ENCODE results near the gene ENPP1. TPM values are rescaled to one million over a fixed set of nuclear protein-coding genes. Genes with fewer than 3 reads are reported as not detected.

The ENPP1 gene
- total RNA-seq (1.4 and 1.5 TPM in 2 replicates), polyA plus RNA-seq (0.36 and 0.46 TPM in 2 replicates), polyA minus RNA-seq (0.62 and 1.1 TPM in 2 replicates), Bru-seq, nascent RNA (percentile 28 among the genes with signal in this experiment), BruChase-seq, experiment 1, labeled RNA remaining after a 6-hour chase (percentile 22 among the genes with signal in this experiment), BruChase-seq, experiment 2, labeled RNA remaining after a 2-hour chase (percentile 26 among the genes with signal in this experiment)
- 0.40 and 0.54 TPM in 2 replicates for polyA plus RNA-seq (2011; cell fraction: cytosol; rRNA removed)
- 0.53 and 0.80 TPM in 2 replicates for polyA plus RNA-seq (2011; cell fraction: nucleus; rRNA removed)
- 0.65 and 2.0 TPM in 2 replicates for polyA plus RNA-seq (2012)
- 1.0 TPM for polyA minus RNA-seq (2011; cell fraction: cytosol; rRNA and poly(A)+ RNA removed)
- polyA minus RNA-seq (2011; cell fraction: nucleus; rRNA and poly(A)+ RNA removed) = 0.82 and 1.3 TPM in 2 replicates
- long read RNA-seq, full-length matches to known transcripts = 2 of 2 reads
- long read RNA-seq, partial matches to known transcripts = 0 of 2 reads
- long read RNA-seq, other reads (novel, unspliced or antisense) = 0 of 2 reads

DNA sequence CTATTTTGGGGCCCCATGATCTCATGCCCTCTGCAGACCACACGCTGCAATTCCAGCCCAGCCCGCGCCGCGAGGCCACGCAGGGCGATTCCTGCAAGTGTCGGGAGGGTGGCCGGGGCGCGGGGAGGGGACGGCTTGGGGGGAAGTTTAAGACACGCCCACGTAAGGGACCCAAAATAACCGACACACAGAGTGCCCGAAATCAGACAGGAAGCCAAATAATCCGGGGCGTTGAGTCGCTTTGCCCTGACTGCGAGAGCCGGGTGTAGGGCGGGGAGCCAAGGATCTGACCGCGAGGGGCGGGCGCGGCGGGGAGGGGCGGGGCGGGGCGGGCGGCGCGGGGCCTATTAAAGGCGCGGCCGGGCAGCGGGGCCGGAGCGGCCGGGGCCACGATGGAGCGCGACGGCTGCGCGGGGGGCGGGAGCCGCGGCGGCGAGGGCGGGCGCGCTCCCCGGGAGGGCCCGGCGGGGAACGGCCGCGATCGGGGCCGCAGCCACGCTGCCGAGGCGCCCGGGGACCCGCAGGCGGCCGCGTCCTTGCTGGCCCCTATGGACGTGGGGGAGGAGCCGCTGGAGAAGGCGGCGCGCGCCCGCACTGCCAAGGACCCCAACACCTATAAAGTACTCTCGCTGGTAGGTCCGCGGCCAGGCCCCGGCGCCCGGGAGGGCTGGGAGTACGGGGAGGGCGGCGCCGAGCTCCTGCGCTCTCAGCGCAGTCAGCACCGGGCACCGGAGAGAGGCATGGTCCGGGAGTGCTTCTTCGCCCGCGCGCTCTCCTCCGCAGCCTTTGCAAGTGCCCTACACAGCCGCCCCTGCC lies at the start of gene ENPP1:
Gene ENPP1 (plus strand): TSS at position 377 of the 816 bp plus-strand sequence. CDS start 16 bp downstream, at position 393.
- intact Hi-C loops (cut with micrococcal nuclease) = loop anchor here (1.0 kb wide), 1 partner anchor 56 kb away; no protein-coding TSS in a partner anchor
- Histone ChIP-seq H3K4me1 (ENCODE audit: control insufficient read depth, extremely low read depth, insufficient read depth, low read length) (peaks cover 9% of the 10 kb centered on the region), H4K20me1 (replicated peaks; ENCODE audit: control insufficient read depth, extremely low read depth, insufficient read depth, low read length) (no peaks in the 10 kb centered on the region), H3K79me2 (ENCODE audit: control insufficient read depth, insufficient read depth, low read length) (no peaks in the 10 kb centered on the region), H3K36me3 (ENCODE audit: control insufficient read depth in 2 of 2, extremely low read depth in 1 of 2, insufficient read depth in 2 of 2, low read length in 2 of 2) (no peaks in the 10 kb centered on the region), H3K9ac (replicated peaks; ENCODE audit: extremely low read depth, insufficient read depth, low read length) (peak within 1 kb of the TSS; percentile 27), H3K4me3 (replicated peaks in 1 of 3; ENCODE audit: insufficient read depth in 1 of 3, low read depth in 1 of 3, low read length in 3 of 3) (peak within 1 kb of the TSS; percentile 36 to 74 (median 60)), H3K9me1 (replicated peaks; ENCODE audit: control insufficient read depth, extremely low read depth, insufficient read depth, low read length) (no peaks in the 10 kb centered on the region), H3K9me3 (replicated peaks; ENCODE audit: control insufficient read depth, insufficient read depth, low read length) (no peaks in the 10 kb centered on the region), H3K27me3 (ENCODE audit: control insufficient read depth in 2 of 2, insufficient read depth in 2 of 2, low read length in 2 of 2) (peaks cover 5 to 10% of the 10 kb centered on the region in 2 experiments), H3K27ac (ENCODE audit: insufficient read depth, low read depth, low read length) (no peak within 1 kb of the TSS), H3K4me2 (ENCODE audit: insufficient read depth, low read length) (peak within 1 kb of the TSS; percentile 94), H2AFZ (ENCODE audit: low read depth, low read length) (peak within 1 kb of the TSS; percentile 98)
- no peak for TF ChIP-seq FOS (IDR thresholded peaks at IDR 0.05; ENCODE audit: borderline replicate concordance, insufficient read depth, low read length)
- TF ChIP-seq, protein P1, sequence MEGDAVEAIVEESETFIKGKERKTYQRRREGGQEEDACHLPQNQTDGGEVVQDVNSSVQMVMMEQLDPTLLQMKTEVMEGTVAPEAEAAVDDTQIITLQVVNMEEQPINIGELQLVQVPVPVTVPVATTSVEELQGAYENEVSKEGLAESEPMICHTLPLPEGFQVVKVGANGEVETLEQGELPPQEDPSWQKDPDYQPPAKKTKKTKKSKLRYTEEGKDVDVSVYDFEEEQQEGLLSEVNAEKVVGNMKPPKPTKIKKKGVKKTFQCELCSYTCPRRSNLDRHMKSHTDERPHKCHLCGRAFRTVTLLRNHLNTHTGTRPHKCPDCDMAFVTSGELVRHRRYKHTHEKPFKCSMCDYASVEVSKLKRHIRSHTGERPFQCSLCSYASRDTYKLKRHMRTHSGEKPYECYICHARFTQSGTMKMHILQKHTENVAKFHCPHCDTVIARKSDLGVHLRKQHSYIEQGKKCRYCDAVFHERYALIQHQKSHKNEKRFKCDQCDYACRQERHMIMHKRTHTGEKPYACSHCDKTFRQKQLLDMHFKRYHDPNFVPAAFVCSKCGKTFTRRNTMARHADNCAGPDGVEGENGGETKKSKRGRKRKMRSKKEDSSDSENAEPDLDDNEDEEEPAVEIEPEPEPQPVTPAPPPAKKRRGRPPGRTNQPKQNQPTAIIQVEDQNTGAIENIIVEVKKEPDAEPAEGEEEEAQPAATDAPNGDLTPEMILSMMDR (IDR thresholded peaks at IDR 0.05; ENCODE audit: extremely low read depth in 1 of 2, insufficient read depth in 1 of 2, low read depth in 1 of 2, low read length in 2 of 2) = peak in 1 of 2 donors; percentile 10
- no TSS peak for BruUV-seq (replicated peaks)
- ChIA-PET CTCF (interaction anchor here (1.0 to 1.6 kb wide), 4 partner anchors 17 to 112 kb away, joined by 4 to 6 read pairs (median 4); no protein-coding TSS in a partner anchor), POLR2A (no interaction called here)
- DNase-seq (ENCODE audit: low read depth, low spot score) = peak; percentile 45
- dilution Hi-C loops (cut with MboI; ENCODE audit: extremely low pct_ligation_motif_present, low sequenced_read_pairs) = no loop called here
- peak; percentile 52 for FAIRE-seq
